CD4-positive, alpha-beta T cell treated with Interleukin-4 for 1 hour (primary cell): Measurements from ENCODE around the gene KBTBD3.
"Not testable (repeated sequence)": the region's sequence is repeated elsewhere in the genome, so short reads cannot be mapped to it uniquely, and the experiment has no call there.

Experiments
- DNase-seq, 2 donors: peaks; one replicate each; pipeline ENCODE4 v3.0.0-alpha.2; 2020 to 2022

KBTBD3 gene

GRCh38 chr11:106061249-106061784 is 15.8 kb downstream of the KBTBD3 start:
- DNase-seq = no peak

GRCh38 chr11:106059617-106060016 is 17.5 kb downstream of the KBTBD3 start:
- no peak for DNase-seq

GRCh38 chr11:106058377-106058776 is 18.8 kb downstream of the KBTBD3 start:
- not testable (repeated sequence) for DNase-seq

- no peak for DNase-seq
Observed at GRCh38 chr11:106051103-106051502, 26.0 kb downstream of the KBTBD3 start.

GRCh38 chr11:106049727-106050476 is 27.2 kb downstream of the KBTBD3 start:
- no peak for DNase-seq

GRCh38 chr11:106047631-106048030 is 29.5 kb downstream of the KBTBD3 start:
- DNase-seq = no peak

GRCh38 chr11:106043540-106043939 is 33.6 kb downstream of the KBTBD3 start:
- DNase-seq = no peak

- DNase-seq = no peak
Observed at GRCh38 chr11:106032861-106033260, 44.3 kb downstream of the KBTBD3 start.

- no peak for DNase-seq
Observed at GRCh38 chr11:106031936-106032335, 45.2 kb downstream of the KBTBD3 start.

GRCh38 chr11:106031202-106031810 is 45.8 kb downstream of the KBTBD3 start:
- no peak for DNase-seq

- no peak for DNase-seq
Observed at GRCh38 chr11:106030609-106031008, 46.5 kb downstream of the KBTBD3 start.

- DNase-seq = no peak
Observed at GRCh38 chr11:106022795-106023275, 54.3 kb downstream of the KBTBD3 start.

- DNase-seq = peak; percentile 96 to 98
Observed at GRCh38 chr11:106021967-106022794, 55.0 kb downstream of the KBTBD3 start, which contains the start of gene MSANTD4. Gene MSANTD4, minus strand, starts transcription at chr11:106022240. Its CDS starts 11,323 bp downstream, at chr11:106010917.

GRCh38 chr11:106021181-106021966 is 55.8 kb downstream of the KBTBD3 start:
- DNase-seq = peak in 1 of 2 donors; percentile 4

GRCh38 chr11:106017093-106017492 is 60.1 kb downstream of the KBTBD3 start:
- no peak for DNase-seq

- no peak for DNase-seq
Observed at GRCh38 chr11:106015066-106015465, 62.1 kb downstream of the KBTBD3 start.

GRCh38 chr11:106014620-106015019 is 62.5 kb downstream of the KBTBD3 start:
- DNase-seq = no peak

- no peak for DNase-seq
Observed at GRCh38 chr11:106014035-106014434, 63.1 kb downstream of the KBTBD3 start.

- DNase-seq = no peak
Observed at GRCh38 chr11:106012744-106013143, 64.4 kb downstream of the KBTBD3 start.

GRCh38 chr11:106011481-106011880 is 65.7 kb downstream of the KBTBD3 start:
- no peak for DNase-seq

- not testable (repeated sequence) for DNase-seq
Observed at GRCh38 chr11:106003094-106003493, 74.1 kb downstream of the KBTBD3 start.
